Fibroblast of peridontal ligament (primary cell): ENCODE results near the gene KIZ.

ENCODE experiments used
- DNase-seq: peaks from one replicate; pipeline ENCODE4 v3.0.0-alpha.2; 2010; ENCODE audit errors: extremely low read depth

The KIZ gene

GRCh38 chr20:21175433-21175832 lies 49.6 kb downstream of the KIZ start:
- DNase-seq: no peak

GRCh38 chr20:21177767-21178166 lies 51.9 kb downstream of the KIZ start:
- no peak for DNase-seq

- peak; percentile 82 for DNase-seq
Observed at GRCh38 chr20:21179757-21180156, 53.9 kb downstream of the KIZ start.

GRCh38 chr20:21180248-21180647 lies 54.4 kb downstream of the KIZ start:
- DNase-seq: no peak

GRCh38 chr20:21181028-21181427 lies 55.1 kb downstream of the KIZ start:
- no peak for DNase-seq

- DNase-seq: peak; percentile 96
Observed at GRCh38 chr20:21182832-21183563, 57.1 kb downstream of the KIZ start.

GRCh38 chr20:21183722-21184121 lies 57.8 kb downstream of the KIZ start:
- DNase-seq: peak; percentile 56

GRCh38 chr20:21184819-21185218 lies 58.9 kb downstream of the KIZ start:
- DNase-seq: peak; percentile 30

GRCh38 chr20:21185849-21186248 lies 60.0 kb downstream of the KIZ start:
- no peak for DNase-seq

- DNase-seq: no peak
Observed at GRCh38 chr20:21189761-21190523, 64.1 kb downstream of the KIZ start.

- no peak for DNase-seq
Observed at GRCh38 chr20:21190869-21191268, 65.0 kb downstream of the KIZ start.

- DNase-seq: peak; percentile 11
Observed at GRCh38 chr20:21191839-21192238, 66.0 kb downstream of the KIZ start.

GRCh38 chr20:21202259-21202658 lies 76.4 kb downstream of the KIZ start:
- peak; percentile 9 for DNase-seq

- no peak for DNase-seq
Observed at GRCh38 chr20:21203088-21203656, 77.3 kb downstream of the KIZ start.

- DNase-seq: no peak
Observed at GRCh38 chr20:21206584-21206983, 80.7 kb downstream of the KIZ start.

- no peak for DNase-seq
Observed at GRCh38 chr20:21208999-21209398, 83.1 kb downstream of the KIZ start.

- DNase-seq: no peak
Observed at GRCh38 chr20:21209668-21210067, 83.8 kb downstream of the KIZ start.

- DNase-seq: no peak
Observed at GRCh38 chr20:21213691-21214090, 87.8 kb downstream of the KIZ start.

- DNase-seq: no peak
Observed at GRCh38 chr20:21214431-21214830, 88.5 kb downstream of the KIZ start.

GRCh38 chr20:21219686-21220085 lies 93.8 kb downstream of the KIZ start:
- DNase-seq: no peak

- DNase-seq: no peak
Observed at GRCh38 chr20:21224217-21224616, 98.3 kb downstream of the KIZ start.

GRCh38 chr20:21225215-21225947 lies 99.5 kb downstream of the KIZ start:
- peak; percentile 71 for DNase-seq
